HepG2 (cell line): Measurements from ENCODE around the gene ADI1.

Experiments
- ARID2 ChIP-seq: sonication (generic); formaldehyde crosslinking; IDR thresholded peaks from 2 replicates; pipeline ENCODE4 v1.8.1; 2022; ENCODE audit warnings: mild to moderate bottlenecking, missing genetic modification reagents, borderline replicate concordance
- ATF7 ChIP-seq, 2 experiments: fragments of 450-650 bp in 1 of 2; sonication (generic) in 1 of 2; formaldehyde crosslinking in 1 of 2; IDR thresholded peaks; 2 replicates each; pipeline versions ENCODE4 v1.4.0 to v1.6.1; 2016 to 2020; ENCODE audit warnings: antibody characterized with exemption in 1 of 2, mild to moderate bottlenecking in 1 of 2, missing genetic modification reagents in 1 of 2
- ATF7-NPFF ChIP-seq: sonication (generic); formaldehyde crosslinking; IDR thresholded peaks from 2 replicates; pipeline ENCODE4 v1.8.1; 2023; ENCODE audit warnings: mild to moderate bottlenecking, low read depth, missing genetic modification reagents, moderate library complexity
- ATRX ChIP-seq: sonication (generic); formaldehyde crosslinking; IDR thresholded peaks from 2 replicates; pipeline ENCODE4 v1.4.0; 2020; ENCODE audit warnings: missing genetic modification reagents, borderline replicate concordance
- GABPA ChIP-seq, 2 experiments: IDR thresholded peaks; 2 replicates each; pipeline ENCODE4 v1.6.1; 2011 to 2016; ENCODE audit warnings: low read depth in 2 of 2, low read length in 1 of 2, missing biosample characterization in 1 of 2, missing genetic modification characterization in 1 of 2
- MAFK ChIP-seq, 2 experiments: IDR thresholded peaks in 1 of 2; conservative IDR thresholded peaks in 1 of 2; 2 replicates each; pipeline ENCODE4 v1.6.1; 2011; ENCODE audit warnings: improper control_type of control experiment in 2 of 2, low read length in 2 of 2
- MTA3 ChIP-seq: sonication (generic); formaldehyde crosslinking; IDR thresholded peaks from 2 replicates; pipeline ENCODE4 v1.4.0; 2020; ENCODE audit warnings: missing genetic modification reagents
- REPIN1 ChIP-seq: sonication (generic); formaldehyde crosslinking; IDR thresholded peaks from 2 replicates; pipeline ENCODE4 v1.8.0; 2022; ENCODE audit warnings: missing genetic modification reagents, low read depth, mild to moderate bottlenecking, borderline replicate concordance
- RFX5 ChIP-seq: IDR thresholded peaks from 2 replicates; pipeline ENCODE4 v1.6.1; 2011; ENCODE audit warnings: low read depth, low read length, improper control_type of control experiment
- SMC3 ChIP-seq: IDR thresholded peaks from 2 replicates; pipeline ENCODE4 v1.6.1; 2011; ENCODE audit warnings: low read length, improper control_type of control experiment
- SP1 ChIP-seq, 2 experiments: fragments of 450-650 bp in 1 of 2; sonication (generic) in 1 of 2; formaldehyde crosslinking in 1 of 2; IDR thresholded peaks; 2 replicates each; pipeline versions ENCODE4 v1.4.0 to v1.6.1; 2016 to 2020; ENCODE audit warnings: missing genetic modification reagents in 1 of 2
- TF ChIP-seq, protein P1 (sequence below): IDR thresholded peaks from 2 replicates; pipeline ENCODE4 v1.6.1; 2012; ENCODE audit warnings: inconsistent platforms
- TF ChIP-seq, protein P2 (sequence below): sonication (generic); formaldehyde crosslinking; IDR thresholded peaks from 2 replicates; pipeline ENCODE4 v1.5.0; 2020; ENCODE audit warnings: mild to moderate bottlenecking, missing genetic modification reagents, moderate library complexity

DNA sequence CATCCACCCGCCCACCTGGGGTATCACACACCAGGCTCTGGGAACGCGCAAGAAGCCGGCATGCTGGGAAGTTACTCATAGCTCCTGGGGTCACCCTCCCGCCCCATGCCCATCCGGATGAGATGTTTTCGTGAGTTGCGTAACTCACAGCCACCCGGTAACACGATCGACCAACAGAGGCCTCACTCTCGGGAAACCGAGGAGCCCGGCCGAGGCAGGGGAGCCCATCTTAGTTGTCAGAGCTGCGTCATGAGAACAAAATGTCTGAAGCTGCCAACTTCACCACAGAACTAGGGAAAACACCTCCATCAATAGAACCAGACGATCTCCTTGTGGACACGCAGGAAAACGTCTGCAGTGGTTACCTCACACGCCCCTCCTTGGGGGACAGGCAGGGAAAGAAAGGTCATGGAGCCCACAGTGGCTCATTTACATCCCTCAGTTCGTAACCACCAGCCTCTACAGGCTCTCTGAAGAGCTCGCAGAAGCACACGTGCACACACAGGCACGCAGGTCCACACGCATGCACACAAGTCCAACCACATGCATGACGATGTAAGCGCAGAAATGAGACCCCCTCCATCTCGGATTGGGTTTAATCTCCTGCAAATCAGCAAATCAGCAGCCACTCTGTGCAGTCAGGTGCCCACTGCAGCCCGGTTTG lies 26.2 kb downstream of the ADI1 start:
- TF ChIP-seq SP1 (IDR thresholded peaks at IDR 0.05) = no peak
- TF ChIP-seq SP1 (CRISPR knock-in tag; IDR thresholded peaks at IDR 0.05) = no peak
- no peak for TF ChIP-seq MAFK (conservative IDR thresholded peaks at IDR 0.05 in 1 of 2, IDR thresholded peaks at IDR 0.05 in 1 of 2; ENCODE audit: low read length in 2 of 2)
- TF ChIP-seq ATF7 (IDR thresholded peaks at IDR 0.05) = no peak
- TF ChIP-seq ATF7 (CRISPR knock-in tag; IDR thresholded peaks at IDR 0.05) = peak; percentile 81; the same call in 1 of the 2 replicates
- TF ChIP-seq MTA3 (CRISPR knock-in tag) = no peak
- TF ChIP-seq GABPA (IDR thresholded peaks at IDR 0.05; ENCODE audit: low read depth, low read length) = no peak
- TF ChIP-seq GABPA (CRISPR knock-in tag; IDR thresholded peaks at IDR 0.05; ENCODE audit: low read depth) = peak; percentile 25; the same call in 1 of the 2 replicates
- TF ChIP-seq RFX5 = no peak
- TF ChIP-seq ATRX (CRISPR knock-in tag) = no peak
- no peak; the same call in 1 of the 2 replicates for TF ChIP-seq SMC3
- peak; percentile 82; the same call in 1 of the 2 replicates for TF ChIP-seq ARID2 (CRISPR knock-in tag)
- TF ChIP-seq, protein P1, sequence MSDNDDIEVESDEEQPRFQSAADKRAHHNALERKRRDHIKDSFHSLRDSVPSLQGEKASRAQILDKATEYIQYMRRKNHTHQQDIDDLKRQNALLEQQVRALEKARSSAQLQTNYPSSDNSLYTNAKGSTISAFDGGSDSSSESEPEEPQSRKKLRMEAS = peak; percentile 56
- TF ChIP-seq ATF7-NPFF (CRISPR knock-in tag) = 0 out of 2 replicates have a peak, but pooled peaks have one; percentile 39
- TF ChIP-seq, protein P2, sequence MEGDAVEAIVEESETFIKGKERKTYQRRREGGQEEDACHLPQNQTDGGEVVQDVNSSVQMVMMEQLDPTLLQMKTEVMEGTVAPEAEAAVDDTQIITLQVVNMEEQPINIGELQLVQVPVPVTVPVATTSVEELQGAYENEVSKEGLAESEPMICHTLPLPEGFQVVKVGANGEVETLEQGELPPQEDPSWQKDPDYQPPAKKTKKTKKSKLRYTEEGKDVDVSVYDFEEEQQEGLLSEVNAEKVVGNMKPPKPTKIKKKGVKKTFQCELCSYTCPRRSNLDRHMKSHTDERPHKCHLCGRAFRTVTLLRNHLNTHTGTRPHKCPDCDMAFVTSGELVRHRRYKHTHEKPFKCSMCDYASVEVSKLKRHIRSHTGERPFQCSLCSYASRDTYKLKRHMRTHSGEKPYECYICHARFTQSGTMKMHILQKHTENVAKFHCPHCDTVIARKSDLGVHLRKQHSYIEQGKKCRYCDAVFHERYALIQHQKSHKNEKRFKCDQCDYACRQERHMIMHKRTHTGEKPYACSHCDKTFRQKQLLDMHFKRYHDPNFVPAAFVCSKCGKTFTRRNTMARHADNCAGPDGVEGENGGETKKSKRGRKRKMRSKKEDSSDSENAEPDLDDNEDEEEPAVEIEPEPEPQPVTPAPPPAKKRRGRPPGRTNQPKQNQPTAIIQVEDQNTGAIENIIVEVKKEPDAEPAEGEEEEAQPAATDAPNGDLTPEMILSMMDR (CRISPR knock-in tag) = peak; percentile 59
- 0 out of 2 replicates have a peak, but pooled peaks have one; percentile 53 for TF ChIP-seq REPIN1 (CRISPR knock-in tag)
